Activated T-helper 17 cell treated with anti-CD3 and anti-CD28 coated beads, Interleukin-2, amount 50 U/mL, for 72 hours (primary cell): ENCODE measurements around the gene FARP2. TPM values are rescaled to one million over a fixed set of nuclear protein-coding genes. Genes with fewer than 3 reads are reported as not detected.
"Not testable (repeated sequence)": the region's sequence is repeated elsewhere in the genome, so short reads cannot be mapped to it uniquely, and the experiment has no call there.

Experiments used
- ATAC-seq: fragments of 150-1000 bp; cut with Tn5 transposase; replicated peaks from 2 replicates; pipeline ENCODE4 v1.10.0; 2021; ENCODE audit warnings: mild to moderate bottlenecking, moderate library complexity
- H3K27ac Mint-ChIP-seq: one replicate; pipeline ENCODE4 v1.8.0; 2022; ENCODE audit warnings: mixed read lengths
- H3K27me3 Mint-ChIP-seq: one replicate; pipeline ENCODE4 v1.8.0; 2022; ENCODE audit warnings: mixed read lengths
- H3K36me3 Mint-ChIP-seq: one replicate; pipeline ENCODE4 v1.8.0; 2022; ENCODE audit warnings: low read depth, mild to moderate bottlenecking, mixed read lengths
- H3K4me1 Mint-ChIP-seq: one replicate; pipeline ENCODE4 v1.8.0; 2022; ENCODE audit warnings: mixed read lengths
- H3K4me3 Mint-ChIP-seq: one replicate; pipeline ENCODE4 v1.8.0; 2022; ENCODE audit warnings: mild to moderate bottlenecking, mixed read lengths
- H3K9me3 Mint-ChIP-seq: one replicate; pipeline ENCODE4 v1.8.0; 2022; ENCODE audit warnings: mixed read lengths
- total RNA-seq, 2 donors: library from RNA; stranded (reverse); gene quantifications; one replicate each; pipeline ENCODE4 v1.2.3, GENCODE V29; 2022

The FARP2 gene
- total RNA-seq, 2 donors from 2014 or later: 26.1 to 33.1 TPM

DNA sequence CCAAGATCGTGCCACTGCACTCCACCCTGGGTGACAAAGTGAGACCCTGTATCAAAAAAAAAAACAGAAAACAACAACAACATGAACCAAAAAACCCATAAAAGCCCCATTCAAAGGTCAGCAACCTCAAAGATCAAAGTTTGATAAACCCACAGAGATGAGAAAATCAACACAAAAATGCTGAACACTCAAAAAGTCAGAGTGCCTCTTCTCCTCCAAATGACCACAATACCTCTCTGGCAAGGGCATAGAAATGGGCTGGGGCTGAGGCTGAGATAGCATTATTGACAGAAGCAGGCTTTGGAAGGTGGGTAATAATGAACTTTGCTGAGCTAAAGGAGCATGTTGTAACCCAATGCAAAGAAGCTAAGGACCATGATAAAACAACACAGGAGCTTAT lies 66.3 kb downstream of the FARP2 start:
- H3K4me1 Mint-ChIP-seq: no peaks in the 10 kb centered on the region
- no peak for ATAC-seq
- no peak overlapping the region for H3K4me3 Mint-ChIP-seq
- peaks cover 16% of the 10 kb centered on the region for H3K9me3 Mint-ChIP-seq
- H3K36me3 Mint-ChIP-seq: peaks cover 46% of the 10 kb centered on the region
- no peaks in the 10 kb centered on the region for H3K27me3 Mint-ChIP-seq
- no peak overlapping the region for H3K27ac Mint-ChIP-seq

DNA sequence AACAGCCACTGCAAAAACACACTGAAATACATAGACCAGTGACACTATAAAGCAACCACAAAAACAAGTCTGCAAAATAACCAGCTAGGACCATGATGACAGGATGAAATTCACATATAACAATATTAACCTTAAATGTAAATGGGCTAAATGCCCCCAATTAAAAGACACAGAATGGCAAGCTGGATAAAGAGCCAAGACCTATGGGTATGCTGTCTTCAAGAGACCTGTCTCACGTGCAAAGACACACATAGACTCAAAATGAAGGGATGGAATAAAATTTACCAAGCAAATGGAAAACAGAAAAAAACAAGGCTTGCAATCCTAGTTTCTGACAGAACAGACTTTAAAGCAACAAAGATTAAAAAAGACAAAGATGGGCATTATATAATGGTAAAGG lies 67.4 kb downstream of the FARP2 start:
- not testable (repeated sequence) for H3K4me3 Mint-ChIP-seq, H3K27me3 Mint-ChIP-seq, H3K4me1 Mint-ChIP-seq, ATAC-seq, H3K27ac Mint-ChIP-seq
- Mint-ChIP-seq H3K36me3 (peaks cover 35% of the 10 kb centered on the region), H3K9me3 (peaks cover 16% of the 10 kb centered on the region)

DNA sequence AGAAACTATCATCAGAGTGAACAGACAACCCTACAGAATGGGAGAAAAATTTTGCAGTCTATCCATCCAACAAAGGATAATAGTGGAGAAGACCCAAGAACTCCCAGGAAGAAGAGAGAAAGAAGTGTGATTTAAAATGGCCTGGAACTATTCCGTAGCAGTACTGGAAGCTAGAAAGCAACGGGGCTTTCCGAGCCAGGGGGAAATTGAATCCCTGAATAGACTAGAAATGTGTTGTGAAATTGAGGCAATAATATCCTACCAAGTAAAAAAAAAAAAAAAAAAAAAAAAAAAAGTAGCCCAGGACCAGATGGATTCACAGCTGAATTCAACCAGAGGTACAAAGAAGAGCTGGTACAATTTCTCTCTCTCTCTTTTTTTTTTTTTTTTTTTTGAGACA lies 69.3 kb downstream of the FARP2 start:
- Mint-ChIP-seq H3K27ac (no peak overlapping the region), H3K9me3 (peaks cover 16% of the 10 kb centered on the region), H3K4me1 (no peaks in the 10 kb centered on the region), H3K4me3 (no peak overlapping the region), H3K36me3 (peaks cover 24% of the 10 kb centered on the region), H3K27me3 (no peaks in the 10 kb centered on the region)
- no peak for ATAC-seq

DNA sequence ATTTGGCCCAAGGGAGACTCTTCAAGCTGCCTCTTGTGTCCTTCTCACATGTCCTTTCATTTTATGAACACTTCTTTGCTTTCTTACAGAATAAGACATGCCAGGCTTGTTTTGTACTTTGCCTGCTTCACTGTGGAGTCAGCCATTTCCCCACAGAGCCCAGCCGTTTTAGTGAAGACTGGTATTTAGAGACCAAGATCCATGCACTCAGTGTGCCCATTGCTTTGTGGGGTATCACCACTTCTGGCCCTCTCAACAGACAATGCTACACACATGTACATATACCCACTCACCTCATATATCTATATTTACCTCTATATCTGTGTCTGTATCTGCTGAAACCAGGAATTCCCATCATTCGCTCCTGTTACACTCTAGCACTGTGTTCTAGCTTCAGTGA lies 74.1 kb downstream of the FARP2 start:
- no peaks in the 10 kb centered on the region for H3K9me3 Mint-ChIP-seq
- H3K36me3 Mint-ChIP-seq: peaks cover 52% of the 10 kb centered on the region
- no peaks in the 10 kb centered on the region for H3K4me1 Mint-ChIP-seq
- no peak overlapping the region for H3K4me3 Mint-ChIP-seq
- no peak overlapping the region for H3K27ac Mint-ChIP-seq
- no peaks in the 10 kb centered on the region for H3K27me3 Mint-ChIP-seq
- no peak for ATAC-seq

DNA sequence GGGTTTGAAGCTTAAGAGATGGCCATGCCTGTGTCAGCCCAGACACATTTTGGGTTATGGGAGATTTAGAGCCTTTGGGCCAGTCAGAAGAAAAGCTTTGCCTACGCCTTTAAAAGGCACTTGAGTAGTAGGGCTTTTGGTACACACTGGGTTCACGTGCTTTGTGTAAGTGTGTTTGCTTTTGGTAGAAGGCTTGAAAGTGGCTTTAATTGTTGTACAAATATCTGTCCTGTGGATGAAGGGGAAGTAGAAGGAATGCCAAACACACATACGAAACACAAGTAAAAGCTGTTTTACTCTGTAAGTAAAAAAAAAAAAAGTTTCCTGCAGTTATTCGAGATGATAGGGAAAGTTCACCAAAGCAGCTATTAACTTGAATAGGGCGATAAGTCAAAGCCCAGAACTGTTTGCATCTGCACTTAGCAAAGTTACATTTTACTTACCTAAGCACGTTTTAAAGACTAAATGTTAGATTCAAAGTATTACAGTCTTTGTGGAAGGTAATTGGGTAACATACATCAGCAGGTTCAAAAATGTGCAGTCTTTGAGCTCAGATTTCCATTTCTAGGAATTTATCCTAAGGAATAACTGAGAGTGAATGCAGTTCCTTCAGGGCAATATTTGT lies 76.9 kb downstream of the FARP2 start:
- H3K4me1 Mint-ChIP-seq: no peaks in the 10 kb centered on the region
- no peak for ATAC-seq
- no peak overlapping the region for H3K4me3 Mint-ChIP-seq
- H3K36me3 Mint-ChIP-seq: peaks cover 73% of the 10 kb centered on the region
- no peaks in the 10 kb centered on the region for H3K9me3 Mint-ChIP-seq
- H3K27ac Mint-ChIP-seq: no peak overlapping the region
- H3K27me3 Mint-ChIP-seq: no peaks in the 10 kb centered on the region

DNA sequence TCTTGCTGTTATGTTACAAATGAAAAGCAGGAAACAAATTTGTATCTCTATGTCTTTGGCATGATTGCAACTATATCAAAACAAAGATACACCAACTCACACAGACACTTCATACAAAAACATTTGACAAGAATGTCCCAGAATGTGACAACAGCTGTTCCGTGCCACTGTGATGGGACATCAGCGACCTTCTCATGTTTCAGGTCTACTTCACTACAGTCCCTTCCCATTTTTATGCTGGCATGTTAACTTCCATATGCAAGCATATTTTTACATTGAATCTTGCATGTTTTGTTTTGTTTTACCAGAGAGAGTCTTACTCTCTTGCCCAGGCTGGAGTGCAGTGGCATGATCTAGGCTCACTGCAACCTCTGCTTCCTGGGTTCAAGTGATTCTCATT lies 81.1 kb downstream of the FARP2 start:
- no peak overlapping the region for H3K27ac Mint-ChIP-seq
- no peaks in the 10 kb centered on the region for H3K4me1 Mint-ChIP-seq
- no peak for ATAC-seq
- H3K4me3 Mint-ChIP-seq: no peak overlapping the region
- H3K36me3 Mint-ChIP-seq: peaks cover 78% of the 10 kb centered on the region
- H3K27me3 Mint-ChIP-seq: peaks cover 3% of the 10 kb centered on the region
- H3K9me3 Mint-ChIP-seq: no peaks in the 10 kb centered on the region

DNA sequence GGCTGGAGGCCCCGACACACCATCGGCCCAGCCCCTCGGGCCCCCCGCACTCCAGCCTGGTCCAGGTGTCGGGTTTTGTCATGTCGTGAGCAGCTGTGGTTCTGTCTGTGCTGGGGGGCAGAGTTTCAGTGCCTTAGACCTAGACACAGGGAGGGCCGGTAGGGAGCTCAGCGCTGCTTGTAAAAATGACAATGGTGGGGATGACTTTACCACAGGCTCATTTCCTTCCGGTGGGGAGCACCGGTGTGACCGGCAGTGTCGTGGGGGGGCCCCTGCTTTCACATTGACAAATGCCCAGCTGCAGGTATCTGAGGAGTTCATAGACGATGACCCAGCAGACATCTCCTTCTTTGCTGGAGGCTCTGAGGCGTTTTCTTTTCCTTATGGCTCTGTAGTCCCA lies 85.4 kb downstream of the FARP2 start:
- H3K27ac Mint-ChIP-seq: no peak overlapping the region
- no peaks in the 10 kb centered on the region for H3K9me3 Mint-ChIP-seq
- H3K4me1 Mint-ChIP-seq: peaks cover 11% of the 10 kb centered on the region
- peaks cover 3% of the 10 kb centered on the region for H3K27me3 Mint-ChIP-seq
- no peak overlapping the region for H3K4me3 Mint-ChIP-seq
- no peak for ATAC-seq
- peaks cover 63% of the 10 kb centered on the region for H3K36me3 Mint-ChIP-seq

DNA sequence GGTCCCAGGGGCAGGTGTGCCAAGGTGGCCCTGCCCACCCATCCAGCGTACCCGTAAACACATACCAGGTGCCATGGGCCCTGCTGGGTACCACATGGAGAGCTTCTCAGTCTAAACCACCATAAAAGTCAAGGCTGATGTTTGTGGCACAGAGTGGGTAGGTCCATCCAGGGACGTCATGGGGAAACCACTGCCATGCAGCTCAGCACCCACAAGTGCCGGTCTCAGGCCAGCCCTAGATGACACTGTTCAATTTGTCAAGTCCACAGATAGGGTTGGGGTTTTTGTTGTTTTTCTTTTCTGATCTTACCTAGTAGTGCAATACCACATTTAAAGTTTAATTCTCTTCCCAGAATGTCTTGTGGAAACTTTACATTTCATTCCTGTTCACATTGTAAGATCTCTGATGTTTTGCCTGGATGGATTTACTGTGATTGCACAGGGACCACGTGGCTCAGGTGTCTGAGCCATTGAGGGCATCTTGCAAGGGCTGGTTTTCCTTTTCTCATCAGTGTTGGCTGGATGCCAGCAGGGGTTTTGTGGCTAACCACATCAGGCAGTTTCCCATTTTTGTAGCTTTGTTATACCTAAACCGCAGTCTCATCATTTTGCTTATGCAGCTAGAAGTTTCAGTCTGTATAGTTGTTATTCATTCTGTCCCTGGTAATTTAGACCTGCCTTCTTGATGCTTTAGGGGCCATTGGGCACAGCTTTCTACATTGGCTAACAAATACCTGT lies 87.6 kb downstream of the FARP2 start:
- Mint-ChIP-seq H3K36me3 (peaks cover 45% of the 10 kb centered on the region), H3K4me3 (peak overlapping the region; percentile 43), H3K27me3 (peaks cover 7% of the 10 kb centered on the region), H3K27ac (peak overlapping the region; percentile 86), H3K9me3 (no peaks in the 10 kb centered on the region), H3K4me1 (peaks cover 11% of the 10 kb centered on the region)
- peak; percentile 89 for ATAC-seq

DNA sequence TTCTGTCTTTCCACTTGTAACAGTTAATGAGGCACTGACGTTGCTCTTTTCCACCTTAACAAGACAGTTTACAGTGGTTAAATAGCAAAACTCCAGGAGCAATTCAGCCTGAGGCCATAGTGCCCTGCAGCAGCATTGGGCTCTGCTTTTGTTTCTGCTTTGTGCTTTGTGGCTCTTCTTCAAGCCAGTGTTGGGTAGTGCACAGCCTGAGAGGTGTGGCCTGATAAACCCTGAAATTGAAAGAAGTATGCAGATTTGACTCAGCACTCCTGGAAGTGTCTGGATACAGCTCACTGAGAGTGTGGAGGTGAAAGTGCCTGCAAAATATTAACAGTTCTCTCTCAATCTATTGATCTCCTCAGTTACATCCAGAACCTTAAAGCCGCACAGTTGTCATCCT lies 89.3 kb downstream of the FARP2 start:
- peaks cover 7% of the 10 kb centered on the region for H3K27me3 Mint-ChIP-seq
- no peak overlapping the region for H3K27ac Mint-ChIP-seq
- no peaks in the 10 kb centered on the region for H3K9me3 Mint-ChIP-seq
- no peak overlapping the region for H3K4me3 Mint-ChIP-seq
- peaks cover 11% of the 10 kb centered on the region for H3K4me1 Mint-ChIP-seq
- peaks cover 38% of the 10 kb centered on the region for H3K36me3 Mint-ChIP-seq
- peak; percentile 50 for ATAC-seq

DNA sequence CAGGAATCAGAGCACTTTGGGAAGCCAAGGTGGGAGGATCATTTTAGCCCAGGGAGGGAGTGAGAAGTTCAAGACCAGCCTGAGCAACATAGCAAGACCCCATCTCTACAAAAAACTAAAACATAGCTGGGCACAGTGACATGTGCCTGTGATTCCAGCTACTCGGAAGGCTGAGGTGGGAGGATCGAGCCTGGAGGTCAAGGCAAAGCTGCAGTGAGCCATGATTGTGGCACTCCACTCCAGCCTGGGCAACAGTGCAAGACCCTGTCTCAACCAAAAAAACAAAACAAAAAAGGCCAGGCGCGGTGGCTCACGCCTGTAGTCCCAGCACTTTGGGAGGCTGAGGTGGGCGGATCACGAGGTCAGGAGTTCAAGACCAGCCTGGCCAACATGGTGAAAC lies 94.0 kb downstream of the FARP2 start:
- not testable (repeated sequence) for H3K9me3 Mint-ChIP-seq, H3K36me3 Mint-ChIP-seq, H3K4me1 Mint-ChIP-seq, H3K4me3 Mint-ChIP-seq, ATAC-seq, H3K27me3 Mint-ChIP-seq, H3K27ac Mint-ChIP-seq

DNA sequence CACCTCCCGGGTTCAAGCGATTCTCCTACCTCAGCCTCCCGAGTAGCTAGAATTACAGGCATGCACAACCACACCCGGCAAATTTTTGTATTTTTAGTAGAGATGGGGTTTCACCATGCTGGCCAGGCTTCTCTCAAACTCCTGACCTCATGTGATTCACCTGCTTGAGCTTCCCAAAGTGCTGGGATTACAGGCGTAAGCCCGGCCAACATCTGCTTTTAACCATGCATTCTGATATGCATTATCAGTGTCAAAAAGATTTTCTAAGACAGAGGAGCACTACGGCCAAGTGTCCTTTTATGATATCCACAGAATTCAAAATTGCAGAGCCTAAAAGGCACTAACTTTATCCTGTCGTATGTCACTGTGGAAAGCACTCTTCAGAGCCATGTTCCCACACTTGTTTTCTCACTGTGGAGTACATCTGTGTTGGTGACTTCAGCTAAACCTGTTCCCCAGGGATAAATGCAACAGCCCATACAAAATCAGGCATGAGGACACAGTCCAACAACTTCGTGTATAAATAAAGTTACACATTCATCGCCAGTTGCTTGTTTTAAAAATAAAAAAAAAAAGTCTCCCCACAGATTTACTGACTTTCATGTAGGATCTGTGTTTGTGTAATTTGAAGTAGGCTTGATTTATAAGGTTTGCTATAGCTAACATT lies 95.9 kb downstream of the FARP2 start:
- Mint-ChIP-seq H3K36me3 (no peaks in the 10 kb centered on the region), H3K27me3 (peaks cover 4% of the 10 kb centered on the region), H3K9me3 (no peaks in the 10 kb centered on the region), H3K4me1 (no peaks in the 10 kb centered on the region), H3K4me3 (no peak overlapping the region), H3K27ac (no peak overlapping the region)
- ATAC-seq: no peak

DNA sequence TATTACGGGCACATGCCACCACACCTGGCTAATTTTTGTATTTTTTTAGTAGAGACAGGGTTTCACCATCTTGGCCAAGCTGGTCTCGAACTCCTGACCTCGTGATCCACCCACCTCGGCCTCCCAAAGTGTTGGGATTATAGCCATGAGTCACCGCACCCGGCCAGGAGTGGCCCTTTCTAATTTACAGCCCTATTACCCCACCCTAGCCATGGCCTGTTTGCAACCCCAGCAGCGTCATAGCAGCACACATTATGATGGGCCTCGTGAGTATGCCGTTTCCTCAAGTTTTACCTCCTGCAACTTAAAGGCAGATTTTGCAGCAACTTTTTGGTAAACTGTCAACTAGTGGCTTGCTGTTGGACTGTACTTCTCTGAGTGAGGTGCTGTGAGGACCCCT lies 97.8 kb downstream of the FARP2 start:
- not testable (repeated sequence) for H3K27ac Mint-ChIP-seq, H3K36me3 Mint-ChIP-seq, H3K9me3 Mint-ChIP-seq, H3K4me1 Mint-ChIP-seq, ATAC-seq, H3K4me3 Mint-ChIP-seq, H3K27me3 Mint-ChIP-seq

DNA sequence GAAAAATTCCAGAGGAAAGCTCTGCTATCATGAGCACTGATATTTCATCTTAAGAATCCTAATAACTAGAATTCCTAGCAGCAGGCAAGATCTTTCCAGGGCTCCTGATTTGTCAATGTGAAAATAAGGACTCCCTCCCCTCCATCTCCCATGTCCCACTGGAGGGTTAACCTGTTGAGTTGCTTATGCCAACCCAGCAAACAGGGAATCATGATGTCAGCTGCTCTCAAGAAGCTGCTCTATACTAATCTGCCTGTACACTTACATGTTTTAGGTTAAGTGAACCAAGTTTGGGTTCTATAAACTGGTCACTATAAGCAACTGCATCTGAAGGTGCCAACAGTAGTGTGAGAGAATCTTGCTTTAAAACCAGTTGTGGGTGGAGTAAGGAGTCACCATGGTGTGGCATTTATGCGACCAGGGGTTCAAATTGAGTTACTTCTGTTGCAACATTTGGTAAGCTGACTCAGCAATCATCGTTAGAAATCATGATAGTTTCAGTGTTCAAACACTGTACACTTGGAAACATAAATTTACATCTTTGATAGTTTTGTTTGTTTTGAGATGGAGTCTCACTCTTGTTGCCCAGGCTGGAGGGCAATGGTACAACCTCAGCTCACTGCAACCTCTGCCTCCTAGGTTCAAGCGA lies 98.9 kb downstream of the FARP2 start:
- H3K36me3 Mint-ChIP-seq: no peaks in the 10 kb centered on the region
- H3K27ac Mint-ChIP-seq: no peak overlapping the region
- no peak for ATAC-seq

DNA sequence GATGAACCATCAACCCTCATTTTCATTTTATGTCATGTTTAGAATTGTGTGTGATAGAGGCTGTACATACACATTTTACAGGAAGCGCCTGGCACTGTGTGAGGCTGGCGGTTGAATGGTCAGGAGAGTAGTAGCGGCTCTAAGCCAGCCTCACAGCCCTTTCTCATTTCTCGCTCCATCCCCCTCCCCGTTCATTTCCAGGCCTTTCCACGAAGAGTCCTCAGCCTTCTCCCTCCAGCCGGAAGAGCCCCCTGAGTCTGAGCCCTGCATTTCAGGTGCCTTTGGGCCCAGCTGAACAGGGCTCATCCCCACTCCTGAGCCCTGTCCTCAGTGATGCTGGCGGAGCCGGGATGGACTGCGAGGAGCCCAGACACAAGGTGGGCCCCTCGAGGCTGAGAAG lies 100.5 kb downstream of the FARP2 start:
- Mint-ChIP-seq H3K36me3 (no peaks in the 10 kb centered on the region), H3K27ac (no peak overlapping the region), H3K9me3 (no peaks in the 10 kb centered on the region), H3K27me3 (no peaks in the 10 kb centered on the region), H3K4me3 (no peak overlapping the region), H3K4me1 (no peaks in the 10 kb centered on the region)
- ATAC-seq: no peak

More for the DNA sequence above, 98.9 kb downstream of the FARP2 start:
- Mint-ChIP-seq H3K4me1 (no peaks in the 10 kb centered on the region), H3K27me3 (no peaks in the 10 kb centered on the region), H3K4me3 (no peak overlapping the region), H3K9me3 (no peaks in the 10 kb centered on the region)

DNA sequence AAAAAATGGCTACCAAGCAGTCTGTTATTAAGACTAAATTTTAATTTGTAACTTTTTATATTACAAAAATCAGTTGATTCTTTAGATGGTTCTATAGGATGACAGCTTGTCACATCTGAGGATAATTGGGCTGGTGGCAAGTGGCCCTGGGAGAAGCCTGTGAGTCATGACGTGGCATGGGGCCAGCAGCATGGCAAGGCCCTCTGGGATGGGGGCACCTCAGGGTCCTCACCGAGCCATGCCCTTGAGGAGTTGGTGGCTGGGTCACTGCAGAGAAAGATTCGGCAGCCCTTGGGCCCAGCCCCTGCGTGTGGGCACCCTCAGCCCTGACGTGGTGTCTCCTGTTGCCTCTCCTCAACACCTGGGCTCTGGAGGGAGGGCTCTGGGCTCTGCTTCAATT lies 102.6 kb downstream of the FARP2 start:
- no peak for ATAC-seq
- no peaks in the 10 kb centered on the region for H3K4me1 Mint-ChIP-seq

More for the DNA sequence above, 102.6 kb downstream of the FARP2 start:
- Mint-ChIP-seq H3K36me3 (no peaks in the 10 kb centered on the region), H3K27me3 (no peaks in the 10 kb centered on the region), H3K4me3 (no peak overlapping the region), H3K27ac (no peak overlapping the region), H3K9me3 (no peaks in the 10 kb centered on the region)
